Spinal cord (tissue), 10 donors: ENCODE results near the gene FASN. TPM values are rescaled to one million over a fixed set of nuclear protein-coding genes. Genes with fewer than 3 reads are reported as not detected.

Source experiments
- DNase-seq, 6 donors: peaks; one replicate each; pipeline versions ENCODE4 v3.0.0 to v3.0.0-alpha.2; 2013 to 2015; ENCODE audit warnings: low spot score in 6 of 6, low read depth in 4 of 6
- H3K27ac ChIP-seq: one replicate; pipeline ENCODE4 v1.5.1; 2013; ENCODE audit warnings: low read depth, low read length, control low read depth
- H3K27me3 ChIP-seq: one replicate; pipeline ENCODE4 v1.6.1; 2013; ENCODE audit warnings: low read length; ENCODE audit not compliant: control insufficient read depth, insufficient read depth
- H3K36me3 ChIP-seq: one replicate; pipeline ENCODE4 v1.6.1; 2013; ENCODE audit warnings: low read length; ENCODE audit not compliant: control insufficient read depth, insufficient read depth
- H3K4me1 ChIP-seq: one replicate; pipeline ENCODE4 v1.6.1; 2013; ENCODE audit warnings: low read length; ENCODE audit not compliant: control insufficient read depth, insufficient read depth
- H3K4me3 ChIP-seq: one replicate; pipeline ENCODE4 v1.5.1; 2013; ENCODE audit warnings: low read depth, low read length, control low read depth
- H3K9me3 ChIP-seq: one replicate; pipeline ENCODE4 v1.6.1; 2013; ENCODE audit warnings: low read length; ENCODE audit not compliant: control insufficient read depth, insufficient read depth
- WGBS: methylation state at CpG from one replicate; pipeline ENCODE4 v1.1.5; 2013; ENCODE audit warnings: missing lambda C conversion rate; ENCODE audit not compliant: insufficient coverage; 5-methylcytosine and 5-hydroxymethylcytosine counted together
- polyA plus RNA-seq, 2 donors: library from polyadenylated mRNA; unstranded; fragments of 120-200 nt; gene quantifications; one replicate each; pipeline ENCODE4 v1.2.1, GENCODE V29; 2013; ENCODE audit not compliant: insufficient read length in 2 of 2
- total RNA-seq, 2 donors: library from RNA; depleted of rRNA in 1 of 2; stranded (reverse); fragments of 120-200 nt in 1 of 2; fragments of >200 nt in 1 of 2; gene quantifications; one replicate each; pipeline versions ENCODE4 v1.2.3 to v1.2.4, GENCODE V29; 2013 to 2014
- donor health status: healthy.

Gene FASN
- total and polyA plus RNA-seq, 4 donors: 57.7 to 184 (median 110) TPM

GRCh38 chr17:82029990-82030469 lies 68.0 kb downstream of the FASN start:
- Histone ChIP-seq H3K4me3 (no peak overlapping the region), H3K27ac (no peak overlapping the region), H3K4me1 (peaks cover 53% of the 10 kb centered on the region), H3K36me3 (peaks cover 81% of the 10 kb centered on the region), H3K27me3 (no peaks in the 10 kb centered on the region), H3K9me3 (no peaks in the 10 kb centered on the region)
- DNase-seq: no peak
- WGBS: 68% methylated on average over 30 of the region's 31 CpGs

DNA sequence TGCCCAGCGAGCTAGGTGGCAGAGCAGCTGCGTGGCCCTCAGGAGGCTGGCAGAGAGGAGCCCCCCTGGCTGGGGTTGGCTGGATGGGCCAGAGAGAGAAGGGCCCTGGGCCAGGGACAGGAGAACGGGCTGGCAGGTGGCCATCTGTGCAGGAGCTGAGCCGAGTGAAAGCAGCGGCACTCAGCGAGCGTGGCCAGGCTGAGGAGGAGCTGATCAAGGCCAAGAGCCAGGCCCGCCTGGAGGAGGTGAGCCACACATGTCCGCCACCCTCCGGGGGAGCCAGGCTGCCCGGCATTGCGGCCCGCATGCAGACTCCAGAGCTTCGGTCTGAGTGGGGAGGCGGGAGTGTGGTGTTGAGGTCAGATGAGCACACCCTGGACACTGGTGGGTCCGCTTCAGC lies 68.6 kb downstream of the FASN start:
- H3K36me3 ChIP-seq: peaks cover 82% of the 10 kb centered on the region
- H3K27ac ChIP-seq: no peak overlapping the region
- no peak for DNase-seq
- H3K27me3 ChIP-seq: no peaks in the 10 kb centered on the region
- no peak overlapping the region for H3K4me3 ChIP-seq
- no peaks in the 10 kb centered on the region for H3K9me3 ChIP-seq
- H3K4me1 ChIP-seq: peaks cover 56% of the 10 kb centered on the region
- 79% methylated on average over 16 of the region's 16 CpGs for WGBS

DNA sequence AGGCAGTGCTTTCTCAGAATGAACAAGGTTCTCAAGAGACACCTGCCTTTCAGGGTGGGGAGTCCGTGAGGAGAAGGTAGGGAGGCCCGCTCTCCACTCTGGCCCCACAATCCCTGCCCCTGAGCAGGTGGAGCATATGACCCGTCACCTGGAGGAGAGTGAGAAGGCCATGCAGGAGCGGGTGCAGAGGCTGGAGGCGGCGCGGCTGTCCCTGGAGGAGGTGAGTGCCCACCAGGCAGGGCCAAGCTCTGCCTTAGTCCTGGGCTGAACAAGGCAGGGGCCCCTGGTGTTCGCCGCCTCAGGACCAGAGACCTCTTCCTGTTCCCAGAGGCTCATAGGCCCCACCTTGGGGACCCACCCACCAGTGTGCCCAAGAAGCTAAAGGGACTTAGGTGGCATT lies 69.1 kb downstream of the FASN start:
- Histone ChIP-seq H3K36me3 (peaks cover 79% of the 10 kb centered on the region), H3K27ac (no peak overlapping the region), H3K9me3 (no peaks in the 10 kb centered on the region), H3K4me3 (no peak overlapping the region), H3K27me3 (no peaks in the 10 kb centered on the region), H3K4me1 (peaks cover 57% of the 10 kb centered on the region)
- 100% methylated on average over 7 of the region's 9 CpGs for WGBS
- no peak for DNase-seq

Other genes starting within 250 kb of the FASN start
- gene P4HB, start 237.7 kb downstream of the FASN start, total RNA-seq: 100 to 1,000 TPM; 143 to 443 TPM
- gene P4HB, start 237.7 kb downstream of the FASN start, polyA plus RNA-seq: 100 to 1,000 TPM; 254 to 311 TPM
- gene ARHGDIA, start 226.9 kb downstream of the FASN start, total RNA-seq: 100 to 1,000 TPM in 1 of 2 donors, 10 to 100 TPM in 1; 46.6 to 158 TPM
- gene ARHGDIA, start 226.9 kb downstream of the FASN start, polyA plus RNA-seq: 100 to 1,000 TPM; 318 to 319 TPM
- gene ALYREF, start 206.7 kb downstream of the FASN start, total RNA-seq: 10 to 100 TPM; 54.6 to 77.1 TPM
- 10 to 100 TPM; 77.4 to 84.5 TPM for gene ALYREF, start 206.7 kb downstream of the FASN start, polyA plus RNA-seq
- 100 to 1,000 TPM in 1 of 2 donors, 10 to 100 TPM in 1; 53.8 to 120 TPM for gene ANAPC11, start 206.5 kb downstream of the FASN start, total RNA-seq
- gene ANAPC11, start 206.5 kb downstream of the FASN start, polyA plus RNA-seq: 100 to 1,000 TPM; 142 to 144 TPM
- gene NPB, start 196.0 kb downstream of the FASN start, total RNA-seq: 1 to 10 TPM; 1.1 to 4.4 TPM
- 1 to 10 TPM; 2.1 to 3.8 TPM for gene NPB, start 196.0 kb downstream of the FASN start, polyA plus RNA-seq
- 10 to 100 TPM; 31.4 to 36.4 TPM for gene PCYT2, start 186.8 kb downstream of the FASN start, total RNA-seq
- gene PCYT2, start 186.8 kb downstream of the FASN start, polyA plus RNA-seq: 10 to 100 TPM; 62.9 to 67.4 TPM
- gene SIRT7, start 180.1 kb downstream of the FASN start, total RNA-seq: 10 to 100 TPM in 1 of 2 donors, 1 to 10 TPM in 1; 5.8 to 11.8 TPM
- gene SIRT7, start 180.1 kb downstream of the FASN start, polyA plus RNA-seq: 10 to 100 TPM; 18.9 to 24.2 TPM
- 10 to 100 TPM; 10.8 to 13.0 TPM for gene MAFG, start 170.5 kb downstream of the FASN start, total RNA-seq
- gene MAFG, start 170.5 kb downstream of the FASN start, polyA plus RNA-seq: 10 to 100 TPM; 21.5 to 24.2 TPM
- gene PYCR1, start 160.9 kb downstream of the FASN start, total RNA-seq: 10 to 100 TPM; 37.0 to 52.0 TPM
- 10 to 100 TPM; 47.2 to 56.8 TPM for gene PYCR1, start 160.9 kb downstream of the FASN start, polyA plus RNA-seq
- gene MYADML2, start 151.0 kb downstream of the FASN start, total RNA-seq: 1 to 10 TPM in 1 of 2 donors, under 1 TPM in 1; 0.44 to 2.0 TPM
- gene MYADML2, start 151.0 kb downstream of the FASN start, polyA plus RNA-seq: 1 to 10 TPM; 2.2 to 2.9 TPM
- gene NOTUM, start 137.0 kb downstream of the FASN start, total RNA-seq: 1 to 10 TPM in 1 of 2 donors, under 1 TPM in 1; 0.89 to 3.0 TPM
- gene NOTUM, start 137.0 kb downstream of the FASN start, polyA plus RNA-seq: 1 to 10 TPM in 1 of 2 donors, under 1 TPM in 1; 0.82 to 1.4 TPM
- 10 to 100 TPM; 22.3 to 42.8 TPM for gene ASPSCR1, start 120.6 kb downstream of the FASN start, total RNA-seq
- gene ASPSCR1, start 120.6 kb downstream of the FASN start, polyA plus RNA-seq: 10 to 100 TPM; 38.9 to 53.7 TPM
- gene CENPX, start 75.4 kb downstream of the FASN start, total RNA-seq: 10 to 100 TPM; 37.0 to 56.3 TPM
- gene CENPX, start 75.4 kb downstream of the FASN start, polyA plus RNA-seq: 10 to 100 TPM; 70.4 to 71.9 TPM
- gene LRRC45, start 74.9 kb downstream of the FASN start, total RNA-seq: 10 to 100 TPM in 1 of 2 donors, 1 to 10 TPM in 1; 8.2 to 16.9 TPM
- 10 to 100 TPM; 22.1 to 26.4 TPM for gene LRRC45, start 74.9 kb downstream of the FASN start, polyA plus RNA-seq
- gene RAC3, start 66.6 kb downstream of the FASN start, total RNA-seq: 10 to 100 TPM; 51.7 to 58.4 TPM
- 100 to 1,000 TPM; 212 to 214 TPM for gene RAC3, start 66.6 kb downstream of the FASN start, polyA plus RNA-seq
- 10 to 100 TPM; 44.3 to 94.5 TPM for gene DCXR, start 60.5 kb downstream of the FASN start, total RNA-seq
- 100 to 1,000 TPM; 144 to 145 TPM for gene DCXR, start 60.5 kb downstream of the FASN start, polyA plus RNA-seq
- 10 to 100 TPM; 19.5 to 36.7 TPM for gene RFNG, start 46.4 kb downstream of the FASN start, total RNA-seq
- gene RFNG, start 46.4 kb downstream of the FASN start, polyA plus RNA-seq: 10 to 100 TPM; 61.8 to 75.2 TPM
- gene GPS1, start 46.3 kb downstream of the FASN start, total RNA-seq: 100 to 1,000 TPM in 1 of 2 donors, 10 to 100 TPM in 1; 63.4 to 125 TPM
- 100 to 1,000 TPM; 151 to 165 TPM for gene GPS1, start 46.3 kb downstream of the FASN start, polyA plus RNA-seq
- 10 to 100 TPM; 18.9 to 48.8 TPM for gene DUS1L, start 32.4 kb downstream of the FASN start, total RNA-seq
- gene DUS1L, start 32.4 kb downstream of the FASN start, polyA plus RNA-seq: 10 to 100 TPM; 66.6 to 85.1 TPM
- 10 to 100 TPM; 15.3 to 28.5 TPM for gene CCDC57, start 114.6 kb upstream of the FASN start, total RNA-seq
- 10 to 100 TPM; 50.8 to 85.3 TPM for gene CCDC57, start 114.6 kb upstream of the FASN start, polyA plus RNA-seq
- 10 to 100 TPM; 19.0 to 22.8 TPM for gene SLC16A3, start 130.8 kb upstream of the FASN start, total RNA-seq
- 10 to 100 TPM; 14.1 to 19.1 TPM for gene SLC16A3, start 130.8 kb upstream of the FASN start, polyA plus RNA-seq
- 10 to 100 TPM; 35.2 to 51.1 TPM for gene CSNK1D, start 175.5 kb upstream of the FASN start, total RNA-seq
- gene CSNK1D, start 175.5 kb upstream of the FASN start, polyA plus RNA-seq: 100 to 1,000 TPM; 127 to 144 TPM
- gene CD7, start 219.4 kb upstream of the FASN start, total RNA-seq: under 1 TPM in 1 of 2 donors, not detected in 1; 0.33 TPM
- gene CD7, start 219.4 kb upstream of the FASN start, polyA plus RNA-seq: under 1 TPM; 0.41 to 0.42 TPM
- gene SECTM1, start 235.5 kb upstream of the FASN start, total RNA-seq: 1 to 10 TPM; 3.3 to 7.4 TPM
- gene SECTM1, start 235.5 kb upstream of the FASN start, polyA plus RNA-seq: 1 to 10 TPM; 1.9 to 2.7 TPM